VCaP (cell line): ENCODE measurements around the gene SPG7.

ENCODE experiments used
- H3K27ac ChIP-seq: fragments of 450-650 bp; 2 replicates; pipeline ENCODE4 v1.5.1; 2017
- TF ChIP-seq, protein P1 (sequence below): fragments of 450-650 bp; conservative IDR thresholded peaks from 2 replicates; pipeline ENCODE4 v1.5.1; 2017; ENCODE audit warnings: mild to moderate bottlenecking, moderate library complexity

Gene SPG7

DNA sequence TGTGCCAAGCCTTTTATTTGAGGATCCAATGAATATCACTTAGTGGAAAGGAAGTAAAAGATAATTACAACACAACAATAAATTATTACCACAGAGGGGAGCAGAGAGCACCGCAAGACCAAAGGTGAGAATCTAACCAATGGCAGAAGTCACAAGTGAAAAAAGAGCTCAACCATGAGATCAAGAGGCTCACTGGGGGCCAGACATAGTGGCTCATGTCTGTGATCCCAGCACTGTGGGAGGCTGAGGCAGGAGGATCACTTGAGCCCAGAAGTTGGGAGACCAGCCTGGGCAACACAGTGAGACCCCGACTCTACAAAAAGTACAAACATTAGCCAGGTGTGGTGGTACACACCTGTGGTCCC, 35.5 kb upstream of the SPG7 start:
- H3K27ac ChIP-seq, result no peak overlapping the region
- TF ChIP-seq, protein P1, sequence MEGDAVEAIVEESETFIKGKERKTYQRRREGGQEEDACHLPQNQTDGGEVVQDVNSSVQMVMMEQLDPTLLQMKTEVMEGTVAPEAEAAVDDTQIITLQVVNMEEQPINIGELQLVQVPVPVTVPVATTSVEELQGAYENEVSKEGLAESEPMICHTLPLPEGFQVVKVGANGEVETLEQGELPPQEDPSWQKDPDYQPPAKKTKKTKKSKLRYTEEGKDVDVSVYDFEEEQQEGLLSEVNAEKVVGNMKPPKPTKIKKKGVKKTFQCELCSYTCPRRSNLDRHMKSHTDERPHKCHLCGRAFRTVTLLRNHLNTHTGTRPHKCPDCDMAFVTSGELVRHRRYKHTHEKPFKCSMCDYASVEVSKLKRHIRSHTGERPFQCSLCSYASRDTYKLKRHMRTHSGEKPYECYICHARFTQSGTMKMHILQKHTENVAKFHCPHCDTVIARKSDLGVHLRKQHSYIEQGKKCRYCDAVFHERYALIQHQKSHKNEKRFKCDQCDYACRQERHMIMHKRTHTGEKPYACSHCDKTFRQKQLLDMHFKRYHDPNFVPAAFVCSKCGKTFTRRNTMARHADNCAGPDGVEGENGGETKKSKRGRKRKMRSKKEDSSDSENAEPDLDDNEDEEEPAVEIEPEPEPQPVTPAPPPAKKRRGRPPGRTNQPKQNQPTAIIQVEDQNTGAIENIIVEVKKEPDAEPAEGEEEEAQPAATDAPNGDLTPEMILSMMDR, result no peak

DNA sequence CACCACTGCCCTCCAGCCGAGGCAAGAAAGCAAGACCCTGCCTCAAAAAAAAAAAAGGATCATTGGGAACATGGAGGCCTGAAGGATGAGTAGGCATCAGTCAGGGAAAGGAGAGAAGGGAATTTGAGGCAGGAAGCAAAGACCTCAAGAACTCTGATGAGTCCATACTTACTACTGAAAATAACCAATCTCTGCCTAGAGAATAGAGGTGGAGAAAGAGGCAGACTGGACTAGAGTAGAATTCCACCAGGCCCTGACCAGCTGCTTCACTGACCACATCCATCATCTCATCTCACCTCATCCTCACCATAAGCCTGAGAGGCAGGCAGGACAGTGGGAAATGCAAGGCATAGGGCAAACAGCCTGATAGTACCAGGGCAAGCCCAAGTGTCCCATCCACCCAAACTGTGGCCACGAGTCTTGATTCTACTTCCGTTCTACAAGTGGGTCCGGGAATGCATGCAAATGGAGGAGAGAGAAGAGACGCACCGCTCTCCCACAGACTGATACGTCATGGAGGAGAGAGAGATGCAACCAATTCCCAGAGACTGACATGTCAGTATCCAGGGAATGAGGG, 35.0 kb upstream of the SPG7 start:
- no peak overlapping the region for H3K27ac ChIP-seq
- TF ChIP-seq, protein P1, result no peak

DNA sequence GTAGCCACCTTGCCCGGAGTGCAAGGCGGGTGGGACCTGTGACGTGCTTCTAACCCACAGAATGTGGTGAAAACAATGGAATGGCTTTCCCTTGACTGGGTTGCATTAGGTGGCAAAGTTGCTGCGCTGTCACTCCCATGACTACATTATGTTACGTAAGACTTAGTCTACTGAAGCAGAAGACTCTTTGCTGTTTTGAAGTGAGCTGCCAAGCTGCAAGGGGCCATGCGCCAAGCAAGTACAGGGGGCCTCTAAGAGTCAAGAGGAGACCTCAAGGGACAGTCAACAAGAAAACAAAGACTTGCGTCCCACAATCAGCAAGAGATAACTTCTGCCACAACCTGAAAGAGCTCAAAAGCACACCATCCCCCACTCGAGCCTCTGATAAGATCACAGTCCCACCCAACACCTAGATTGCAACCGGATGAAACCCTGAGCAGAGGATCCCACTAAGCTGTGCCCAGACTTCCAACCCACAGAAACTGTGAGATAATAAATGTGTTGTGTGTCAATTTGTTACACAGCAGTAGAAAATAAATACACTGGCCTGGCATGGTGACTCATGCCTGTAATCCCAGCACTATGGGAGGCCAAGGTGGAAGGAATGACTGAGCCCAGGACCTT, 34.3 kb upstream of the SPG7 start:
- TF ChIP-seq, protein P1, result no peak
- H3K27ac ChIP-seq, result no peak overlapping the region

DNA sequence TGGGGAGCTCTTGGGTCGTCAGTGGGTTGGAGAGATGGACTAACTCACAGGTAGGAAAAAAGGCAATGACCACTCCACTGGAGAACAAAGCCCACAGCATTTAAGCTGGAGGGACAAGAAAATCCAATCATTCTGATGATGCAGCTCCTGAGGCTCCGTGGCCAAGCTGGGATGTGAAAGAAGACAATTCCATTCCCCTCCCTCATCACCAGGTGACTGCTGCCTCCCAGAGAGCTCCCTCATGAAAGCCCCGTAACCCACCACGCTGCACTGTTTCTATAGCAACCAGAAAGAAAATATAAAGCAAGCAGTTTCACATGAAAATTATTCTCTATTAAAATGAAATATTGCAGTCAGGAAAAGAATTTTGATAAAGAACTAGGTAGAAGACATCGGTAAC, 33.1 kb upstream of the SPG7 start:
- H3K27ac ChIP-seq, result no peak overlapping the region
- TF ChIP-seq, protein P1, result no peak

DNA sequence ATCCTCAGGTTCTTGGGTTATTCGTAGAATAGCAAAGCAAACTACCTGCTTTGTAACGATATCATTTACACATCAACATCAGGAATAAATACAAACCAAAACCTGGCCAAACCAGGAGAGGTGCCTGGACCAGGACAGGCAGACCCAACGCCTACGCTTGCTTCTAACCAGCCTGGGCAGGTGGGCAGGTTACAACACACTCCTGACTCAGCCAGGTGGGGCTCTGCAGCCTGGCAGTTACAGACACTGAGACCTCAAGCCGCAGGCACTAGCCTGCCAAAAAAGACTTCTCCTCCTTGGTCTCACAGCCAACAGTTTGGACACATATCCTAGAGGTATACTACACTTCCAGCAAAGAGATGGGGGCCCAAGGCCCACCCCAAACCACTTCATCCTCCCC, 31.8 kb upstream of the SPG7 start:
- TF ChIP-seq, protein P1, result no peak
- H3K27ac ChIP-seq, result no peak overlapping the region

DNA sequence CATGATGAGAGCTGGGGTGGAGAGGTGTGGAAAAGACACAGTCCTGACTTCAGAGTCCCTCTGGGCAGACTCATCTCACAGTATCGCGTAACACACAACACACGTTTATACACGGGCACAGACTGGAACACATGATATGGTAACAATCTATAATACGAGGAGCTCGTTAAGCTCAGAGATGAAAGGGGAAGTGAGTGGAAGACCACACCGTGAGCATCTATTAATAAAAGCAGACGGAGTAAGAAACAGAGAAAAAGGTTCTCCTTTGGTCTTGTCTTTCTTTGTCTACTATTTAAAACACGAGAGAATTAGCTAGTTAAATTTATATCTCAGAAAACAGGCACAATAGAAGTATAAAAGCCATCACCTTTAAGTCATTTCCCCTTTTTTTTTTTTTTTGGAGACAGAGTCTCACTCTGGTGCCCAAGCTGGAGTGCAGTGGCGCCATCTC, 31.4 kb upstream of the SPG7 start:
- no peak overlapping the region for H3K27ac ChIP-seq
- TF ChIP-seq, protein P1, result no peak

DNA sequence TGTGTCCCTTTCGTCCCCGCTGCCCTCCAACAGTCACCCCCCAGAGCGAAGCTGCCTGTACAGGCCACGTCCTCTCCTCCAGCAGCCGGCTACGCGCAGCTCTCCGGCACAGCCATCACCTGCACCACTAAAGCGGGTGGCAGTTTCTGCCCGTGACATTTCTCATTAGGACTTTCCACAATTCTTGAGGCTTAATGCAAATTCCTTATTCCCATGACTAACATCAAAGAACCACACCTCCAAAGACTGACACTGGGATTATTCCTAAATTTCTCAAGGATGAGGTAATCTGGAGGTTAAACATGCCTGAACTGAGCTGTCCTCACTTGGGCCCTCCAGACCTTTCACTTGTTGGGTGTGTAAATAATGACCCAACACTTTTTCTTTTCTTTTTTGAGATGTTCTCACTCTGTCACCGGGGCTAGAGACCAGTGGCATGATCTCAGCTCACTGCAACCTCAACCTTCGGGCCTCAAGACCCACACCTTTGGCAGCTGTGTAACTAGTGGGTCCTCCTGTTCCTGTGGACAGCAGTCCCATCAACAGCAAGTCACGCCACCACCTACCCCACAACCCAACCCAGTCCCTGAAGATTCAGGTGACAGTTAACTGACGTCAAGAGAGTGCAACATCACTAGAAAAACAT, 29.5 kb upstream of the SPG7 start:
- TF ChIP-seq, protein P1, result no peak
- H3K27ac ChIP-seq, result no peak overlapping the region
